ENCODE data around the gene GVQW3. TPM values are rescaled to one million over a fixed set of nuclear protein-coding genes. Genes with fewer than 3 reads are reported as not detected.

Gene GVQW3
- 0.65 TPM for total RNA-seq (2013)
- polyA plus RNA-seq, result 1 to 10 TPM in 1 of 3 donors, under 1 TPM in 1, not detected in 1; 0.15 to 1.1 TPM
- 0.28 and 0.96 TPM in 2 replicates for polyA minus RNA-seq
- total RNA-seq, result 0.49 to 6.7 (median 1.3) reads per million in 11 experiments

GRCh38 chr11:76380977-76381719 is at the start of gene GVQW3, which contains the start of gene THAP12:
Gene GVQW3, plus strand, starts transcription at chr11:76381323. Its CDS starts 506 bp downstream, at chr11:76381829.
Gene THAP12, minus strand, starts transcription at chr11:76381132. Its CDS starts 296 bp downstream, at chr11:76380836.
- H4K20me1 ChIP-seq (ENCODE audit: insufficient read depth, low read length), result peaks cover 43% of the 10 kb centered on the region
- peaks cover 28 to 37% of the 10 kb centered on the region in 2 donors for H3K4me1 ChIP-seq (ENCODE audit: control insufficient read depth in 1 of 2, insufficient read depth in 2 of 2, low read length in 2 of 2)
- WGBS (ENCODE audit: insufficient coverage), result under 1% methylated on average over 62 of the region's 69 CpGs
- peaks cover 59% of the 10 kb centered on the region for H3K4me1 Mint-ChIP-seq
- H2AFZ ChIP-seq (ENCODE audit: insufficient read depth, low read depth, low read length, poor library complexity, severe bottlenecking), result peak within 1 kb of the TSS; percentile 91
- H3K4me3 ChIP-seq (replicated peaks in 1 of 3; ENCODE audit: low read depth in 2 of 3, low read length in 3 of 3), result peak within 1 kb of the TSS; percentile 70 to 93 (median 74)
- peak; percentile 39 for TF ChIP-seq CTCF (IDR thresholded peaks at IDR 0.05)
- H3K27ac ChIP-seq (ENCODE audit: low read depth in 1 of 2, low read length in 2 of 2), result peak within 1 kb of the TSS; percentile 11 to 84
- H3K79me2 ChIP-seq (ENCODE audit: insufficient read depth, low read length), result peaks cover 44% of the 10 kb centered on the region
- peak within 1 kb of the TSS; percentile 88 to 96 (median 93) for H3K27ac Mint-ChIP-seq
- no peaks in the 10 kb centered on the region for H3K27me3 ChIP-seq (ENCODE audit: control insufficient read depth in 2 of 2, insufficient read depth in 2 of 2, low read length in 2 of 2)
- peak within 1 kb of the TSS; percentile 90 for H3K9ac ChIP-seq (ENCODE audit: insufficient read depth, low read length, poor library complexity, severe bottlenecking)
- H3K36me3 ChIP-seq (replicated peaks in 1 of 2; ENCODE audit: control insufficient read depth in 1 of 2, insufficient read depth in 2 of 2, low read length in 2 of 2), result no peaks in the 10 kb centered on the region
- no peaks in the 10 kb centered on the region for H3K9me3 ChIP-seq (replicated peaks in 1 of 2; ENCODE audit: control insufficient read depth in 1 of 2, insufficient read depth in 1 of 2, low read length in 2 of 2)
- peak within 1 kb of the TSS; percentile 90 for H3K4me2 ChIP-seq (replicated peaks; ENCODE audit: extremely low read depth, low read length, poor library complexity, severe bottlenecking)
- no peaks in the 10 kb centered on the region for H3K9me3 Mint-ChIP-seq
- DNase-seq, result peak; percentile 97 to 98 (median 98)
- peak within 1 kb of the TSS; percentile 96 to 97 for H3K4me3 Mint-ChIP-seq
- no peaks in the 10 kb centered on the region for H3K36me3 Mint-ChIP-seq
- intact Hi-C loops (cut with micrococcal nuclease), result loop anchor here (2.0 to 10.0 kb wide), 5 partner anchors 44 to 174 kb away; partner anchors contain the start of genes EMSY (in 1 of the 2) and WNT11 (in 1 of the 2)
- peaks cover 0 to 4% (median 0%) of the 10 kb centered on the region in 3 donors for H3K27me3 Mint-ChIP-seq (ENCODE audit: low read depth in 3 of 3)

GRCh38 chr11:76334826-76335389 is 46.2 kb upstream of the GVQW3 start:
- Mint-ChIP-seq H3K4me1 (peaks cover 43% of the 10 kb centered on the region), H3K36me3 (peaks cover 4 to 10% of the 10 kb centered on the region in 2 donors), H3K4me3 (no peak overlapping the region), H3K27ac (peak overlapping the region; percentile 86 to 96 (median 91)), H3K9me3 (peaks cover 10 to 24% (median 20%) of the 10 kb centered on the region in 7 donors), H3K27me3 (ENCODE audit: low read depth in 3 of 3) (no peaks in the 10 kb centered on the region)
- H3K4me1 ChIP-seq (ENCODE audit: control insufficient read depth in 1 of 2, insufficient read depth in 2 of 2, low read length in 2 of 2), result peaks cover 48 to 50% of the 10 kb centered on the region in 2 donors
- H3K4me3 ChIP-seq (replicated peaks in 1 of 3; ENCODE audit: low read depth in 2 of 3, low read length in 3 of 3), result peak overlapping the region in 1 of 3 experiments; percentile 10
- no peak overlapping the region for H2AFZ ChIP-seq (ENCODE audit: insufficient read depth, low read depth, low read length, poor library complexity, severe bottlenecking)
- H3K4me2 ChIP-seq (replicated peaks; ENCODE audit: extremely low read depth, low read length, poor library complexity, severe bottlenecking), result no peak overlapping the region
- peak overlapping the region; percentile 71 to 82 for H3K27ac ChIP-seq (ENCODE audit: low read depth in 1 of 2, low read length in 2 of 2)
- intact Hi-C loops (cut with micrococcal nuclease), result loop anchor here in 1 of 2 donors (5.0 kb wide), 1 partner anchor 47 kb away; the partner anchor contains the start of genes GVQW3 and THAP12
- peaks cover 14 to 16% of the 10 kb centered on the region in 2 donors for H3K9me3 ChIP-seq (replicated peaks in 1 of 2; ENCODE audit: control insufficient read depth in 1 of 2, insufficient read depth in 1 of 2, low read length in 2 of 2)
- 96% methylated on average over 2 of the region's 5 CpGs for WGBS (ENCODE audit: insufficient coverage)
- TF ChIP-seq CTCF (IDR thresholded peaks at IDR 0.05), result no peak
- no peak overlapping the region for H3K9ac ChIP-seq (ENCODE audit: insufficient read depth, low read length, poor library complexity, severe bottlenecking)
- no peaks in the 10 kb centered on the region for H3K36me3 ChIP-seq (replicated peaks in 1 of 2; ENCODE audit: control insufficient read depth in 1 of 2, insufficient read depth in 2 of 2, low read length in 2 of 2)
- no peaks in the 10 kb centered on the region for H3K27me3 ChIP-seq (ENCODE audit: control insufficient read depth in 2 of 2, insufficient read depth in 2 of 2, low read length in 2 of 2)
- H4K20me1 ChIP-seq (ENCODE audit: insufficient read depth, low read length), result no peaks in the 10 kb centered on the region
- DNase-seq, result no peak
- no peaks in the 10 kb centered on the region for H3K79me2 ChIP-seq (ENCODE audit: insufficient read depth, low read length)
